Liver (tissue), 3 donors: ENCODE results near the gene CALU.

Source experiments
- FOXA1 ChIP-seq: IDR thresholded peaks from 2 replicates; pipeline ENCODE4 v1.6.1; 2016; ENCODE audit warnings: antibody characterized with exemption
- SP1 ChIP-seq: IDR thresholded peaks from 2 replicates; pipeline ENCODE4 v1.6.1; 2018; ENCODE audit warnings: antibody characterized with exemption, mild to moderate bottlenecking
- TF ChIP-seq, protein P1 (sequence below): fragments of 150-350 bp; IDR thresholded peaks from 2 replicates; pipeline ENCODE4 v1.5.1; 2017; ENCODE audit warnings: improper control_type of control experiment, low read depth, low read length; ENCODE audit not compliant: missing input control
- TF ChIP-seq, protein P2 (sequence below): IDR thresholded peaks from 2 replicates; pipeline ENCODE4 v1.6.1; 2016; ENCODE audit warnings: antibody characterized with exemption
- TF ChIP-seq, protein P3 (sequence below): IDR thresholded peaks from 2 replicates; pipeline ENCODE4 v1.6.1; 2016; ENCODE audit warnings: antibody characterized with exemption, mild to moderate bottlenecking
- TF ChIP-seq, protein P4 (sequence below): IDR thresholded peaks from 2 replicates; pipeline ENCODE4 v1.6.1; 2016; ENCODE audit warnings: antibody characterized with exemption
- donor health status: healthy.
- donor health status: healthy.

DNA sequence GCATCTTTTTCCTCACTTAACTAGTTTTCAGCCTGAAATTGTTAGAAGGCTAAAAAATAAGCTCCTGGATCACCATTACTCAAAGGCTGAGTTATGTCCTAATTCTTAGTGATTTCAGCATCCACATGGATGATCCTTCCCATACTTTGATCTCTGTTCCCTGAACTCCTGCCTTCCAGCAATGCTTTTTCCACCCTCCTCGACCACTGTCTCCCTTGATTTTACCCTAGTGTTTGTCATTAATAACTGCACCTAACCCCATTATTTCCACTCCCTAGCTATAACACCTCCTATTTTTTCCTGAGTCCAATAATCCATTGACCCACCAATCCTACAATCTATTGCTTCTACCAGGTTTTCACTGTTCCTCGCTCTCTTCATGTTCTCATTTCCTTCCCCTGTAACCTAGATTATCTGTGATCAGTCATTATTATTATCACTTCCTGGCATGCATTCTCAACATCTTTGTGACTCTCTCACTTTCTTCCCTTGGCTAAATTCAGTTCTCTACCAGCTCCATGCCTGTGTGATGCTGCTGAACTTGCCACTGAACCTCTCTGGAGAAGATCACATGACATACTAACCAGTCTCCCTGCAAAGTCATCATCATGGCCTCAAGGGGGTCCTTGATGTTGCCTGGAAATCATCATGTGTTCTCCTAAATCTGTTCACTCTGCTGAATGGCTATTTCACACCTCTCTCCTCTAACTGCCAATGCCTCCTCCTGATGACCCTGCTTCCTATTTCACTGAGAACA is 6.5 kb upstream of the CALU start:
- TF ChIP-seq, protein P1, sequence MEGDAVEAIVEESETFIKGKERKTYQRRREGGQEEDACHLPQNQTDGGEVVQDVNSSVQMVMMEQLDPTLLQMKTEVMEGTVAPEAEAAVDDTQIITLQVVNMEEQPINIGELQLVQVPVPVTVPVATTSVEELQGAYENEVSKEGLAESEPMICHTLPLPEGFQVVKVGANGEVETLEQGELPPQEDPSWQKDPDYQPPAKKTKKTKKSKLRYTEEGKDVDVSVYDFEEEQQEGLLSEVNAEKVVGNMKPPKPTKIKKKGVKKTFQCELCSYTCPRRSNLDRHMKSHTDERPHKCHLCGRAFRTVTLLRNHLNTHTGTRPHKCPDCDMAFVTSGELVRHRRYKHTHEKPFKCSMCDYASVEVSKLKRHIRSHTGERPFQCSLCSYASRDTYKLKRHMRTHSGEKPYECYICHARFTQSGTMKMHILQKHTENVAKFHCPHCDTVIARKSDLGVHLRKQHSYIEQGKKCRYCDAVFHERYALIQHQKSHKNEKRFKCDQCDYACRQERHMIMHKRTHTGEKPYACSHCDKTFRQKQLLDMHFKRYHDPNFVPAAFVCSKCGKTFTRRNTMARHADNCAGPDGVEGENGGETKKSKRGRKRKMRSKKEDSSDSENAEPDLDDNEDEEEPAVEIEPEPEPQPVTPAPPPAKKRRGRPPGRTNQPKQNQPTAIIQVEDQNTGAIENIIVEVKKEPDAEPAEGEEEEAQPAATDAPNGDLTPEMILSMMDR, result no peak
- TF ChIP-seq, protein P2, sequence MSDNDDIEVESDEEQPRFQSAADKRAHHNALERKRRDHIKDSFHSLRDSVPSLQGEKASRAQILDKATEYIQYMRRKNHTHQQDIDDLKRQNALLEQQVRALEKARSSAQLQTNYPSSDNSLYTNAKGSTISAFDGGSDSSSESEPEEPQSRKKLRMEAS, result no peak
- TF ChIP-seq, protein P3, sequence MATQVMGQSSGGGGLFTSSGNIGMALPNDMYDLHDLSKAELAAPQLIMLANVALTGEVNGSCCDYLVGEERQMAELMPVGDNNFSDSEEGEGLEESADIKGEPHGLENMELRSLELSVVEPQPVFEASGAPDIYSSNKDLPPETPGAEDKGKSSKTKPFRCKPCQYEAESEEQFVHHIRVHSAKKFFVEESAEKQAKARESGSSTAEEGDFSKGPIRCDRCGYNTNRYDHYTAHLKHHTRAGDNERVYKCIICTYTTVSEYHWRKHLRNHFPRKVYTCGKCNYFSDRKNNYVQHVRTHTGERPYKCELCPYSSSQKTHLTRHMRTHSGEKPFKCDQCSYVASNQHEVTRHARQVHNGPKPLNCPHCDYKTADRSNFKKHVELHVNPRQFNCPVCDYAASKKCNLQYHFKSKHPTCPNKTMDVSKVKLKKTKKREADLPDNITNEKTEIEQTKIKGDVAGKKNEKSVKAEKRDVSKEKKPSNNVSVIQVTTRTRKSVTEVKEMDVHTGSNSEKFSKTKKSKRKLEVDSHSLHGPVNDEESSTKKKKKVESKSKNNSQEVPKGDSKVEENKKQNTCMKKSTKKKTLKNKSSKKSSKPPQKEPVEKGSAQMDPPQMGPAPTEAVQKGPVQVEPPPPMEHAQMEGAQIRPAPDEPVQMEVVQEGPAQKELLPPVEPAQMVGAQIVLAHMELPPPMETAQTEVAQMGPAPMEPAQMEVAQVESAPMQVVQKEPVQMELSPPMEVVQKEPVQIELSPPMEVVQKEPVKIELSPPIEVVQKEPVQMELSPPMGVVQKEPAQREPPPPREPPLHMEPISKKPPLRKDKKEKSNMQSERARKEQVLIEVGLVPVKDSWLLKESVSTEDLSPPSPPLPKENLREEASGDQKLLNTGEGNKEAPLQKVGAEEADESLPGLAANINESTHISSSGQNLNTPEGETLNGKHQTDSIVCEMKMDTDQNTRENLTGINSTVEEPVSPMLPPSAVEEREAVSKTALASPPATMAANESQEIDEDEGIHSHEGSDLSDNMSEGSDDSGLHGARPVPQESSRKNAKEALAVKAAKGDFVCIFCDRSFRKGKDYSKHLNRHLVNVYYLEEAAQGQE, result no peak
- TF ChIP-seq, protein P4, sequence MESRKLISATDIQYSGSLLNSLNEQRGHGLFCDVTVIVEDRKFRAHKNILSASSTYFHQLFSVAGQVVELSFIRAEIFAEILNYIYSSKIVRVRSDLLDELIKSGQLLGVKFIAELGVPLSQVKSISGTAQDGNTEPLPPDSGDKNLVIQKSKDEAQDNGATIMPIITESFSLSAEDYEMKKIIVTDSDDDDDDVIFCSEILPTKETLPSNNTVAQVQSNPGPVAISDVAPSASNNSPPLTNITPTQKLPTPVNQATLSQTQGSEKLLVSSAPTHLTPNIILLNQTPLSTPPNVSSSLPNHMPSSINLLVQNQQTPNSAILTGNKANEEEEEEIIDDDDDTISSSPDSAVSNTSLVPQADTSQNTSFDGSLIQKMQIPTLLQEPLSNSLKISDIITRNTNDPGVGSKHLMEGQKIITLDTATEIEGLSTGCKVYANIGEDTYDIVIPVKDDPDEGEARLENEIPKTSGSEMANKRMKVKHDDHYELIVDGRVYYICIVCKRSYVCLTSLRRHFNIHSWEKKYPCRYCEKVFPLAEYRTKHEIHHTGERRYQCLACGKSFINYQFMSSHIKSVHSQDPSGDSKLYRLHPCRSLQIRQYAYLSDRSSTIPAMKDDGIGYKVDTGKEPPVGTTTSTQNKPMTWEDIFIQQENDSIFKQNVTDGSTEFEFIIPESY, result no peak
- TF ChIP-seq FOXA1 (no peak), SP1 (no peak)
